ENCODE measurements around the gene MAGI1.

The MAGI1 gene

DNA sequence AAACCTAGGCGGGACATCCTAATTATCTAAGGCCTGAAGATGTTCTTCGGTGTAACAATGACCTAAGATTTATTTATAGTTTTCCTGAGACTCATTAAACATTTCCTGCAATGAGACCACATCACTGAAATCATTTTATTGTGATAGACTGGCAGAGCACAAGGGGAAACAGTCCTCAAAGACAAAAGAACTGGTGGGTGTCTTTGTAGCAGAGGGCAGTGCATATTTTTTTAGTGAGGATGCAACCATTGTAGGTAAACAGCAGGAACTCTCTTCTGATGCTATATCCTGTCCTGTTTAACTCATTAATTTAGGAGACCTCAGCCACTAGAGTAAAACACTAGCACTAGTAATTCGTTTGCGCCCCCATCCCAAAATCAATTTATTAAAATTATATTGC lies 100.0 kb downstream of the MAGI1 start:
- DNase-seq = no peak

GRCh38 chr3:65938147-65938546 lies 100.6 kb downstream of the MAGI1 start:
- DNase-seq = no peak

DNA sequence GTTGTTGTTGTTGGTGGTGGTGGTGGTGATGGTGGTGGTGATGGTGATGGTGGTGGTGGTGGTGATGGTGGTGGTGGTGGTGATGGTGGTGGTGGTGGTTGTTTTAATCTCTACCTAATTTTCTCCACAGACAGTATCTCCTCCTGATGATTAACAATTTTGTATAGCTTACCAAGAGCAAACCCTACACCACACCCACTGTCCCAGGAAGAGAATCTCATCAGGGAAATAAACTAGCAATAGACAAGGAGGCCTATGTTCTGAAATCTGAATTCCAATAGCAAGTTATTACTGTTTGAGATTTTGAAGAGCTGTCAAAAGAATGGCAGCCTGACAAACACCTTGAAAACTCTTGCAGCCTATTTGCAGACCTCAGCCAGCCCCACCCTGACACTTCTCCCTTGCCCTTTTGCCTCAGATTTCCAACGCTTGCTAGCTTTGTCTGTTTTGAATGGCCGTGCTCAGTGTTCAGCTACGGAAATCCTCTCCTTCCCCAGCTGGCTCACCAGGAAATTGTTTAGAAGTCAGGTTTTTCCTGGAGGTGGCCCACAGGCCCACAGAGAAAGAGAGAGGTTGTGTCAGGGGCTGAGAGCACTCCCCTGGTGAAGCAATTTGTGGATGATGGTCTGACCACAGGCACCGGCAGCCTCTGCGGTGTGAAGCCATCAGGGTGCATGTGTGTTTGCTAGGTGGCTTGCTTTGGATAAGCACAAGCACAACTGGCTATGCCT lies 101.6 kb downstream of the MAGI1 start:
- no peak for DNase-seq

DNA sequence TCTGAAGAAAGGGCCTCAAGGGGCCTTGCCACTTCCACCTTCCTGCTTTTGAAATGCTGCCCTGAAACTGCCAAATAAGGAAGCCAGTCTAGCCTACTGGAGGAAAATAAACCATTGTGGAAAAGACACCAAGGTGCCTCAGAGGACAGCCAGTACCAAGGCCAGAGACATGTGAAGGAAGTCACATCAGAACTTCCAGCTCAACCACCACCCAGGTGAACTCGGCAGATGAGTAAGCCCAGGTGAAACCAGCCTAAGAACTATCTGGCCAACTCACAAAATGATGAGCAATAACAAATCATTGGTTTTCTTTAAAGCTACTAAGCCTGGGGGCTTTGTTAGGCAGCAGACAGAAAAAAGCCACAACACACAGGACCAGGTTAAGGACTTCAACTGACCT lies 103.0 kb downstream of the MAGI1 start:
- DNase-seq = no peak

- DNase-seq = no peak
Observed at GRCh38 chr3:65930648-65931047, 108.1 kb downstream of the MAGI1 start.

GRCh38 chr3:65928110-65928509 lies 110.6 kb downstream of the MAGI1 start:
- no peak for DNase-seq

GRCh38 chr3:65927576-65927975 lies 111.1 kb downstream of the MAGI1 start:
- DNase-seq = no peak

DNA sequence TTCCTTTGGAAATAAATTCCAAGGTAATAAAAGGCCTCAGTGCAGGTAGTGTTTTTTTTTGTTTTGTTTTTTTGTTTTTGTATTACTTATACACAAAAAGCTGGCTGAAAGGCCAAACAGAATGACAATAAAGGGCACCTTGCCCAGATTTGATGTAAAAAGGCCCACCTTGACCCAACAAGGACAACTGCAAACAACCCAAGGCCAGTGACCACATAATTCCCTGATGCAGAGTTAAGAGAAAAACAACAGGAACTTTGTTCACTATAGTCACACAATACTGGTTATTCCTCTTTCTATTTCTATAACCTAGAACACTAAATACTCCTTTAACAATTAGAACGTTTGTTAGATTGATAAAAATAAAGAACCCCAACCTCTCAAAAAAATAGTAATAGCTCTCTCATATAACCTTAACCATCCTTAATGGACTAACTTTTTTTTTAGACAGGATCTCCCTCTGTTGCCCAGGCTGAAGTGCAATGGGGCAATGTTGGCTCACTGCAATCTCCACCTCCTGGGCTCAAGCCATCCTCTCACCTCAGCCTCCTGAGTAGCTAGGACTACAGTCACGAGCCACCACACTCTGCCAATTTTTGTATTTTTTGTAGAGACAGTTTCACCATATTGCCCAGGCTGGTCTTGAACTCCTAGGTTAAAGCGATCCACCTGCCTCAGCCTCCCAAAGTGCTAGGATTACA lies 113.3 kb downstream of the MAGI1 start:
- DNase-seq = no peak

DNA sequence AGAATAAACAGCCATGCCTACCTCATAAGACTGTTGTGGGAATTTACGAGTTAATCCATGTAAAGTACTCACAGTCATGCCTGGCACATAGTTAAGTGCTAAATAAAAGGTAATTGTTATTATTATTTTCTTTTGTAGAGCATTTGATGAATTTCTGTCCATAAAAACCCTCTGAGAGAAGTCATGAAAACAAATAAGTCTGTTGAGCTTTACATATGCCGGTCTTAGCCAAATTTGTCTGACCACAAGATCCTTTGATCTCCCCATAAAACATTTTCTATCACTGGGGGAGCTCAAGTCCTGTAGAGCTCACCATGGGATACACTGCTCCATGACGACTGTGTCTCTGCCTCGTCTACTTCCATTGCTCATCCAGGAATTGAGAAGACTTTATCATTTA lies 114.0 kb downstream of the MAGI1 start:
- no peak for DNase-seq

GRCh38 chr3:65922441-65922840 lies 116.3 kb downstream of the MAGI1 start:
- DNase-seq = no peak

DNA sequence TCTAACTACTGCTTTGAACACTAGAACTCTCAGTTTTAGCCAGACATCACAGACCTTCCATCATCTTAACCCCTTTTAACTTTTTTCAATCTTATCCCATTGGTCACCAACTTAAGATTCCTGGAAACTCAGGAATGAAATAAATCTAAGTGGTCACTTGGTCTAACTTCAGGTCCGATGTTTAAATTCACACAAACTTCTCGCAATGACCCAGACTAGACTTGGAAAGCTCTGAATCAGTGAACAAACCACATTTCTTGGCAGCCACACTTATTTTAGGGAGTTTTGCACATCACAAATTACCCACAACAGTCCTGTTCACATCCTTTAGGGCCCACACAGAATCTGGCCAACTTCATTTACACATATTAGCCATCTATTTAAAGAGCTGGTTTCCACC lies 118.9 kb downstream of the MAGI1 start:
- no peak for DNase-seq

DNA sequence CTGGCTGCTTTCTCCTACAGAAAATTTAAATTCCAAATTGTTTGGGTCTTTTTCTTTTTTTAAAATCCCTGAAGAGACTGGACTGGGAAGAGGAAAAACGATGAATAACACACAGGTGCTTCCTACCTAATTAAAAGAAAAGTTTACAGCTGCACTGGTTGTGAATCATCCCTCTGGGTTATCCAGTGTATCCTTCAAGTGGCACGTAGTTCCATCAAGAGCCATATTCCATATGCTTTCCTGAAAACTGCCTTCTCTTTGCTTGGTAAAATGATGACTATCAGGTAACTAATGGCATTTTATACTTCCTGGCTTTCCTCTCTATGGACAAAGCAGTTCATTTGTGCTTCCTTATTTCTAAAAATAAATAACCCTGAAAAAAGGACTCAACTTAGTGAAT lies 123.2 kb downstream of the MAGI1 start:
- no peak for DNase-seq

GRCh38 chr3:65914740-65915367 lies 123.9 kb downstream of the MAGI1 start:
- DNase-seq = no peak

DNA sequence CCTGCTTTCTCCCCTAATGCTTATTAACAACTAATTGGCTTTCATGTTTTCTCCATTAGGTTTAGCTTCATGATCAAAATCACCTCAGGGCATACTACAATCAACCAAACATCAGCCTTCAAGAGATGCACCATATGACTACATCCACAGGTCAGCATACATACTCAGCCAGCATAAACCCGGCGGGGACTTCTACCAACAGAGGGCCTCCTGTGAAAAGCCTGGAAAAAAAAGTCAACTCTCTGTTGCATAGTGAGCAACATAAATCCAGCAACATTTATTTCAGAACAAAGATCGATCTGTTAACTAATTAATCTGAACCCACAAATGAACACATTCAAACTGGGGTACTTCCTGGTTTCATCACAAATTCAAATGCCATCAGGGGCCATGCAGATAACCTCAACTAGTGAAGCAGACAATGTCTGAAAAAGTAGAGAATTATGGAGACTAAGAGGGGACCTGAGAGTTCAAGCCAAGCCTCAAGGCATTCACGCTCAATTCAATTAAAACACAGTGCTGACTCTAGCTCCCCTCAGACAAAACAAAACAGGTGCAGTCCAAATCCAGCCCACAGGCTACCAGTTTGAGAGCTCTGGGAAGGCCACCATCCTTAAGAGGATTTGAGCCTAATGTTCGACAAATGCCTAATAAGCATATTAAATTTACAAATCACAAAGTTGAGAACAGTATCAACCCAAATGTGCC lies 124.5 kb downstream of the MAGI1 start:
- no peak for DNase-seq

DNA sequence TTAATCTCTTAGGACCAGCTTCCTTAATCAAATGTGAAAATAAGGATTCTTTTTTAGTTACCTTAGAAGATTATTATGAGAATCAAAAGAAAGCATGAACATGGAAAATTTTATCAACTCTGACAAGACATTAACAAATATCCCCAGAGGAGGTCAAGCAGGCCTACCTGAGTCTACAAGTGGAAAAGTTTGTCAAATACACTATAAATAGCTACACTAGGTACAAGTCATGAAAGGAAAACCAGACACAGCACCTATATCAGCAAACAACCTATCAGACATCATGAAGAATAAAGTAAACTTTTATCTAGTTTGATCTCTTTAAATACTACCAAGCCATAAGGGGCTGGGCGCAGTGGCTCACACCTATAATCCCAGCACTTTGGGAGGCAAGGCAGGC lies 126.1 kb downstream of the MAGI1 start:
- DNase-seq = no peak

DNA sequence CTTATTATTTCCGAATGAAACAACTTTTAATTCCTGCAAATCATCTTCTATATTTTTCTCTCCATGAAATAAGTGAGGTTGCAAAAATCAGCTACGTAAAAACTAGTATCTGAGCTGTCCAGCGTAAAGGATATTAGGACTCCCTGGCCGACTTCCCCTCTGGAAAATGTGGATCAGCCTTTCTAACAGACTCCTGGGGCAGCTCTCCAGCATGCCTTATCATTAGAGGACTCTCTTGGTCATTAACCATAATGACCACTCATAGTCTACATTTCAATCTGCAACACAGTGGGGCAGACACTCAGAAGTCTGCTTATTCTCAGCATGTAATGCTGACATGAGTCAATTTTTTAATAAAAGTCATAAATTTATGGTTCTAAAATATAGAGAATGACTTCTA lies 130.1 kb downstream of the MAGI1 start:
- no peak for DNase-seq

DNA sequence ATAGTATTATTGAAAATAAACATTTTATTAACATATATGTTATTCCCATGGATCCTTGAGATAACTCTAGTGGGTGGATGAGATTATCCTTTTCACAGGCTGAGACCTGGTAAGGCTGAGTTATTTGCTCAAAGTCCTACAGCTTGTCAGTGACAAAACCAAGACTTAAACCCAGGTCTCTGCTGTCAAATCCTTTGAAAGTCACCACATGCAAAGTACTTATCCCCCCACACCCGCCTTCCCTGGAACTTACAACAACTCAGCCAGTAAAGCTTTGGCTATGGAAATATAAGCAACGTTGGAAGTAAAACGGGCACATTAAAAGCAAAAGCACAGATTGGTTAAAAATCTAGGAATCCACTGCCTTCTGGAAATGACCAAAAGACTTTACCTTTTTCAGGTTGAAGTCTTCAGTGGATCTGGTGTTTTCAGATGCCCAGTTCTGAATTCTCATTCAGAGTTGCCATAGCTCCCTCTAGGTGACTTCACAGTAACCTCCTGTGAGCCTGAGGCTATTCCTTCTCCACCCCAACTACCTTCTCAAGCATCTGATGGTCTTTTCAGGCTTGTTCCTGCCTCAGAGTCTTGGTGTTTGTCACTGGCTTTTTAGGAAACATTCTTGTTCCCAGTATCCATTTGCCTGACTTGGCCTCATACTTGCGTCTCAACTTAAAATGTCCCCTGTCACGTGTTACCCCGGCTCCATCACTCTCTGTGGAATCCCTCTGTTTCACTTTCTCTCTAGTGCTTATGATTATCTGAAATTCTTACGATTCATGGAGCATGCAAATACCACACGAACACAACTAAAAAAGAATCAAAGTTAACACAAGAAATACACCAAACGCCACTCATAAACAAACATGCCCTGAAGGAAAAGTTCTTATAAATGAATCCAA lies 131.2 kb downstream of the MAGI1 start:
- no peak for DNase-seq

DNA sequence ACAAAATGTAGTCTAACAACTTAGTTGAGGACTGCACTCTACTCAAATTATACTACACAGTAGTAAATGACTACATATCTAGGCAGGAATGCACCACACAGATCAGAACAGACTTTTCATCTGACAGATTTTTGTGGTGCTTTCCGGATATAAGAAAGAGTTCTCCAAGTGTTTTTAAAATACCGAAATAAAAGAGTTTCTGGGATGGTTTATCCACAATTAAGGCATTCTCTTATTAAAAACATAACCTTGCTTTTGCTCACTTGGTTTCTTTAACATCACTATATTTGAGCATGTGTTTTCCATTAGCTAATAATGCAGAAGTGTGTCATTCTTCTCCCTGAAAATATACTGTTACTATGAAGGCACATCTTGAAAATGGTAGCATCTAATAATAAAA lies 132.9 kb downstream of the MAGI1 start:
- DNase-seq = no peak

- no peak for DNase-seq
Observed at GRCh38 chr3:65904016-65904415, 134.7 kb downstream of the MAGI1 start.

GRCh38 chr3:65902304-65902793 lies 136.4 kb downstream of the MAGI1 start:
- DNase-seq = no peak

DNA sequence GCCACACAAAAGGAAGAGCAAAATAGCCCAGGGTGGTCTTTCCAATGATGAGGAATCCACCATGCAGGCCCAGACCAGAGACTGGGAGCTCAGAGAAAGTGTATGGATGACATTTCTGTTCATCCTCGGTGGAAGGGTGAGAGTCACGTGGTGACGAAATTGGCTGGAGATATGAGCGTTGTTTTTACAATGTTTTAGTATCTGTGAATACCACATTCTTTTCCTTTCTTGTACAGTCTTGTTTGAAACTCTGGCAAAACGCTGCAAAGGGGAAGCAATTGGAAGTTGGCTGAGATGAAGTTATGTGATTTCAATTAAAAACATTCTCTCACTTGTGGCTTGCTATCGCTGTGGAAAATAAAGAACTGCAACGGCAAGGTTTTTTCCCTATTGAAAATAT lies 137.5 kb downstream of the MAGI1 start:
- DNase-seq = no peak

- DNase-seq = no peak
Observed at GRCh38 chr3:65899226-65899625, 139.5 kb downstream of the MAGI1 start.
